Suprapubic skin (tissue), 4 donors: ENCODE measurements around the gene CPB2. TPM values are rescaled to one million over a fixed set of nuclear protein-coding genes. Genes with fewer than 3 reads are reported as not detected.

Experiments used
- DNase-seq, 2 donors: peaks; one replicate each; pipeline ENCODE4 v3.0.0-alpha.2; 2019; ENCODE audit warnings: low spot score in 2 of 2
- H3K27ac ChIP-seq: fragments of 200-600 bp; sonication (generic); one replicate; pipeline ENCODE4 v1.5.1; 2019
- H3K27me3 ChIP-seq: fragments of 200-600 bp; sonication (generic); one replicate; pipeline ENCODE4 v1.5.1; 2019
- H3K36me3 ChIP-seq: fragments of 200-600 bp; sonication (generic); one replicate; pipeline ENCODE4 v1.5.1; 2019
- H3K4me1 ChIP-seq: fragments of 200-600 bp; sonication (generic); one replicate; pipeline ENCODE4 v1.5.1; 2019
- H3K4me3 ChIP-seq: fragments of 200-600 bp; sonication (generic); one replicate; pipeline ENCODE4 v1.5.1; 2019; ENCODE audit warnings: mild to moderate bottlenecking
- H3K9me3 ChIP-seq: fragments of 200-600 bp; sonication (generic); one replicate; pipeline ENCODE4 v1.5.1; 2019
- CTCF ChIP-seq, 2 donors: fragments of 200-600 bp in 1 of 2; fragments of 450-650 bp in 1 of 2; sonication (generic) in 1 of 2; IDR thresholded peaks; one replicate each; pipeline ENCODE4 v1.5.1; 2016 to 2019; ENCODE audit warnings: antibody characterized with exemption in 2 of 2, mild to moderate bottlenecking in 1 of 2, moderate library complexity in 1 of 2
- EP300 ChIP-seq: sonication (generic); formaldehyde crosslinking; IDR thresholded peaks from one replicate; pipeline ENCODE4 v1.6.1; 2017; ENCODE audit warnings: antibody characterized with exemption
- POLR2A ChIP-seq, 2 donors: fragments of 450-650 bp; IDR thresholded peaks; one replicate each; pipeline ENCODE4 v1.6.1; 2017; ENCODE audit warnings: antibody characterized with exemption in 2 of 2, mild to moderate bottlenecking in 2 of 2, moderate library complexity in 2 of 2
- POLR2AphosphoS5 ChIP-seq, 3 donors: sonication (generic); formaldehyde crosslinking; IDR thresholded peaks; one replicate each; pipeline ENCODE4 v1.6.1; 2017; ENCODE audit warnings: antibody characterized with exemption in 3 of 3
- WGBS: methylation state at CpG from one replicate; pipeline ENCODE4 v1.1.5; 2018; 5-methylcytosine and 5-hydroxymethylcytosine counted together
- total RNA-seq, 4 donors: library from RNA; depleted of rRNA; stranded (reverse); fragments of >200 nt; gene quantifications; one replicate each; pipeline ENCODE4 v1.1.0, GENCODE V29; 2016

The CPB2 gene
- total RNA-seq, 4 donors from 2014 or later, result 0.38 to 1.1 TPM; not detected in 2

GRCh38 chr13:46031581-46032263 is 73.1 kb downstream of the CPB2 start:
- Histone ChIP-seq H3K27me3 (no peaks in the 10 kb centered on the region), H3K4me1 (no peaks in the 10 kb centered on the region), H3K36me3 (peaks cover 20% of the 10 kb centered on the region), H3K4me3 (no peak overlapping the region), H3K27ac (no peak overlapping the region), H3K9me3 (no peaks in the 10 kb centered on the region)
- 89% methylated on average over 4 of the region's 4 CpGs for WGBS
- TF ChIP-seq EP300 (no peak), CTCF (IDR thresholded peaks at IDR 0.05) (no peak), POLR2A (IDR thresholded peaks at IDR 0.05) (no peak), POLR2AphosphoS5 (IDR thresholded peaks at IDR 0.05) (no peak)
- DNase-seq, result no peak

DNA sequence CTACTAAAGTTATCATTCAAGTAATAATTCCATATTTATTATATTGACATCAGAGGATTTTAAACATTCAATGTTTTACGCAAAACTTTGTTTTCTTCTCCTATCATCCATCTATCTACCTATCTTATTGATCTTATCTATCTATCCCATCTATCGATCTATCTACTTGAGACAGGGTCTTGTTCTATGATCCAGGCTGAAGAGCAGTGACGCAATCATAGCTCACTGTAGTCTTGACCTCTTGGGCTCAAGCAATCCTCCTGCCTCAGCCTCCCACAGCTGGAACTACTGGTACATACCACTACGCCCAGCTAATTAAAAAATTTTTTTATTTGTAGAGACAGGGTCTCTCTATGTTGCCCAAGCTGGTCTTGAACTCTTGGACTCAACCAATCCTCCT is 79.7 kb downstream of the CPB2 start:
- WGBS, result 99% methylated on average over 4 of the region's 4 CpGs
- H3K4me1 ChIP-seq, result no peaks in the 10 kb centered on the region
- H3K27me3 ChIP-seq, result no peaks in the 10 kb centered on the region
- no peak overlapping the region for H3K27ac ChIP-seq
- no peak overlapping the region for H3K4me3 ChIP-seq
- H3K9me3 ChIP-seq, result no peaks in the 10 kb centered on the region
- TF ChIP-seq POLR2A (IDR thresholded peaks at IDR 0.05), result no peak
- TF ChIP-seq POLR2AphosphoS5 (IDR thresholded peaks at IDR 0.05), result no peak
- TF ChIP-seq EP300, result no peak
- TF ChIP-seq CTCF (IDR thresholded peaks at IDR 0.05), result no peak
- DNase-seq, result no peak
- peaks cover 6% of the 10 kb centered on the region for H3K36me3 ChIP-seq

- 92% methylated on average over 2 of the region's 2 CpGs for WGBS
- Histone ChIP-seq H3K4me1 (no peaks in the 10 kb centered on the region), H3K9me3 (no peaks in the 10 kb centered on the region), H3K4me3 (no peak overlapping the region), H3K36me3 (peaks cover 33% of the 10 kb centered on the region), H3K27ac (no peak overlapping the region), H3K27me3 (no peaks in the 10 kb centered on the region)
- DNase-seq, result no peak
- TF ChIP-seq POLR2AphosphoS5 (IDR thresholded peaks at IDR 0.05), result no peak
Observed at GRCh38 chr13:46022481-46022880, 82.4 kb downstream of the CPB2 start.

DNA sequence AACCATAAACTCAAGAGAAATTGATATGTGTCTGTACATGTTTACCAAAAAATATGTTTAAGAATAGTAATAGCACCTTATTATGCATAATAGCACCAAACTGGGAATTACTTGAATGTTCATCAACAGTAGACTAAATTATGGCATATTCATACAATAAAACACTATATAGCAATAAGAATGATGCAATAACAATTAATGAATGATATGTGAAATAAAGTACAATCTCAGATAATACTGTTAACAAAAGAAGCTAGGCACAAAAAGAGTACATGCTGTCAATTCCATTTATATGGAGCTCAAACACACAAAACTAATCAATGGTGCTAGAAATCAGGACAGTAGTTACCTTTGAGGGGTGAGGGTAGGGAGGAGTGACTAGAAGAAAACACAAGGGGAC is 88.6 kb downstream of the CPB2 start:
- Histone ChIP-seq H3K27ac (no peak overlapping the region), H3K4me1 (no peaks in the 10 kb centered on the region), H3K36me3 (peaks cover 62% of the 10 kb centered on the region), H3K4me3 (no peak overlapping the region), H3K27me3 (no peaks in the 10 kb centered on the region), H3K9me3 (no peaks in the 10 kb centered on the region)
- no peak for TF ChIP-seq POLR2A (IDR thresholded peaks at IDR 0.05)
- TF ChIP-seq EP300, result no peak
- TF ChIP-seq POLR2AphosphoS5 (IDR thresholded peaks at IDR 0.05), result no peak
- no peak for TF ChIP-seq CTCF (IDR thresholded peaks at IDR 0.05)
- DNase-seq, result no peak

GRCh38 chr13:46015366-46015765 is 89.5 kb downstream of the CPB2 start:
- Histone ChIP-seq H3K27me3 (no peaks in the 10 kb centered on the region), H3K36me3 (peaks cover 69% of the 10 kb centered on the region), H3K9me3 (no peaks in the 10 kb centered on the region), H3K27ac (no peak overlapping the region), H3K4me3 (no peak overlapping the region), H3K4me1 (no peaks in the 10 kb centered on the region)
- 88% methylated on average over 3 of the region's 3 CpGs for WGBS
- no peak for TF ChIP-seq POLR2AphosphoS5 (IDR thresholded peaks at IDR 0.05)
- no peak for TF ChIP-seq POLR2A (IDR thresholded peaks at IDR 0.05)
- TF ChIP-seq CTCF (IDR thresholded peaks at IDR 0.05), result no peak
- TF ChIP-seq EP300, result no peak
- DNase-seq, result no peak

DNA sequence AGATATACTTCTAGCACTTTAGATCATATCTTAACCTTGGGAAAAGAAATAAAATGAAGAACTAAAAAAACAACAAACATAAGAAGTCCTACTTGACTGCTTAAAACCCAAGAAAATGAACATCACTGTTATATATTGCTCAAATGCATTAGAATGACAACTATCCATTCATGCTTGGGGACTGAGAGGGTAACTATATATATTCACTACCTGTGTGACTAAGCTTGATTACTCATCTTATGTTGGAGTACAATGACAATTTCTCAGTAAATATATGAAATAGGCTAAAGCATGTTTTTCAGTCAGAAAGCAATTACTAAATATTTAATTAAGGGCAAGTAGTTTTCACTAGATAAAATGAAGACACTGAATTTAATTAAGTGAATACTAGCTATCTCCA is 92.4 kb downstream of the CPB2 start:
- Histone ChIP-seq H3K36me3 (peaks cover 62% of the 10 kb centered on the region), H3K4me3 (no peak overlapping the region), H3K9me3 (no peaks in the 10 kb centered on the region), H3K27ac (no peak overlapping the region), H3K4me1 (no peaks in the 10 kb centered on the region), H3K27me3 (no peaks in the 10 kb centered on the region)
- TF ChIP-seq EP300, result no peak
- TF ChIP-seq CTCF (IDR thresholded peaks at IDR 0.05), result no peak
- TF ChIP-seq POLR2AphosphoS5 (IDR thresholded peaks at IDR 0.05), result no peak
- TF ChIP-seq POLR2A (IDR thresholded peaks at IDR 0.05), result no peak
- DNase-seq, result no peak
